ENCODE results near the gene UNC5CL. TPM values are rescaled to one million over a fixed set of nuclear protein-coding genes. Genes with fewer than 3 reads are reported as not detected.
A peak's percentile ranks its signal among the peaks of the same experiment; 100 is the strongest.

The UNC5CL gene
- total and polyA plus RNA-seq, 2 experiments from 2014 or later, result not detected

- H3K27ac ChIP-seq, result peak overlapping the region; percentile 97
- peak overlapping the region; percentile 90 for H2AFZ ChIP-seq
- peaks cover 28% of the 10 kb centered on the region for H3K4me1 ChIP-seq (ENCODE audit: insufficient read depth)
- H3K9ac ChIP-seq, result peak overlapping the region; percentile 99; the same call in 1 of the 2 replicates
- peaks cover 20% of the 10 kb centered on the region for H3K36me3 ChIP-seq (ENCODE audit: low read depth)
- peaks cover 77% of the 10 kb centered on the region for H3K79me2 ChIP-seq (ENCODE audit: insufficient read depth)
- TF ChIP-seq EZH2phosphoT487 (IDR thresholded peaks at IDR 0.05; ENCODE audit: insufficient read depth, low read depth) (no peak), EZH2 (IDR thresholded peaks at IDR 0.05; ENCODE audit: insufficient read depth, poor library complexity, severe bottlenecking) (no peak)
- in situ Hi-C loops (cut with MboI), result no loop called here
- H3K9me3 ChIP-seq (ENCODE audit: low read depth), result no peaks in the 10 kb centered on the region
- no peak for DNase-seq
- H3K4me3 ChIP-seq, result peak overlapping the region; percentile 87
- no peaks in the 10 kb centered on the region for H3K9me2 ChIP-seq (ENCODE audit: insufficient read depth)
- H3F3A ChIP-seq (ENCODE audit: insufficient read depth), result peaks cover 30% of the 10 kb centered on the region; the same call in 1 of the 2 replicates
- WGBS, 2 experiments (ENCODE audit: low coverage in 1 of 2, low lambda C conversion rate in 2 of 2, missing lambda C conversion rate in 2 of 2), result 71 to 79% methylated on average over 4 of the region's 4 CpGs
- no peaks in the 10 kb centered on the region for H4K20me1 ChIP-seq (ENCODE audit: insufficient read depth)
- H3K4me2 ChIP-seq (ENCODE audit: unreplicated experiment), result peak overlapping the region; percentile 99
- no peaks in the 10 kb centered on the region for H3K27me3 ChIP-seq (replicated peaks; ENCODE audit: insufficient read depth)
Observed at GRCh38 chr6:41075651-41076626, 36.9 kb upstream of the UNC5CL start.

DNA sequence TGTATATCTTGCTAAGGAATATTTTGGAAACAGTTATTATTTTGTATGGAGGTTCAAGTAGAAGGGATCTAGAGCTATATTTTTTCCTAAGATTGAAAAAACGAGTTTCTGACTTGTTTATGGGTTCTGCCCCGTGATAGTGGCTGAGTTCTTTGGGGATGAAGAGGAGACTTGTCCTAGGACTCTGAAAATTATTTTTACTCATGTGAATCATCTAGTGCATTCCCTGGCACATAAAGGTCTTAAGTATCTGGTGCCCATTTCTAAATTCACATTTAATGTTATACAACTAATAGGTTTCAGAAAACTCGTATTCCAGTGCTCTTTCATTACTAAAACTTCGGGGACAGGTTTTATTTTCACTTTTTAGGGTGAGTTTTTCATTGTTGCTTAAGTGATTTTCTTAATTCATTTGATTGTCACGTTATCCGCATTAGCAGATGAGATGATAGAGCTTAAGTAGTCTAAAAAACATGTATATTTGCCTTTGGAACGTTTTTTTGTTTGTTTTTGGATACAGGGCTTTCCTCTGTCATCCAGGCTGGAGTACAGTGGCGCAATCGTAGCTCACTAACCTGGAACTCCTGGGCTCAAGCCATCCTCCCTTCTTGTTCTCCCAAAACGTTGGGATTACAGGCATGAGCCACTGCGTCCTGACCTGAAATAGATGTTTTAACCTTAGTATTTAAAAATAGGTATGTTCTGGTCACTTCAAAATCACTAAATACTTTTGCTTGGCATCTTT is 35.8 kb upstream of the UNC5CL start:
- peak; percentile 66 for DNase-seq
- H3F3A ChIP-seq (ENCODE audit: insufficient read depth), result peaks cover 37% of the 10 kb centered on the region; the same call in 1 of the 2 replicates
- H4K20me1 ChIP-seq (ENCODE audit: insufficient read depth), result no peaks in the 10 kb centered on the region
- peak overlapping the region; percentile 99 for H3K9ac ChIP-seq
- H2AFZ ChIP-seq, result peak overlapping the region; percentile 90
- H3K4me1 ChIP-seq (ENCODE audit: insufficient read depth), result peaks cover 35% of the 10 kb centered on the region
- peaks cover 9% of the 10 kb centered on the region for H3K36me3 ChIP-seq (ENCODE audit: low read depth)
- WGBS, 2 experiments (ENCODE audit: low coverage in 1 of 2, low lambda C conversion rate in 2 of 2, missing lambda C conversion rate in 2 of 2), result 28 to 33% methylated on average over 11 of the region's 11 CpGs
- H3K4me2 ChIP-seq (ENCODE audit: unreplicated experiment), result peak overlapping the region; percentile 99
- peak overlapping the region; percentile 97 for H3K27ac ChIP-seq
- H3K9me2 ChIP-seq (ENCODE audit: insufficient read depth), result no peaks in the 10 kb centered on the region
- in situ Hi-C loops (cut with MboI), result no loop called here
- peaks cover 66% of the 10 kb centered on the region for H3K79me2 ChIP-seq (ENCODE audit: insufficient read depth)
- no peaks in the 10 kb centered on the region for H3K9me3 ChIP-seq (ENCODE audit: low read depth)
- peak overlapping the region; percentile 87 for H3K4me3 ChIP-seq
- H3K27me3 ChIP-seq (replicated peaks; ENCODE audit: insufficient read depth), result no peaks in the 10 kb centered on the region
- TF ChIP-seq EZH2 (IDR thresholded peaks at IDR 0.05; ENCODE audit: insufficient read depth, poor library complexity, severe bottlenecking) (no peak), EZH2phosphoT487 (IDR thresholded peaks at IDR 0.05; ENCODE audit: insufficient read depth, low read depth) (no peak)

DNA sequence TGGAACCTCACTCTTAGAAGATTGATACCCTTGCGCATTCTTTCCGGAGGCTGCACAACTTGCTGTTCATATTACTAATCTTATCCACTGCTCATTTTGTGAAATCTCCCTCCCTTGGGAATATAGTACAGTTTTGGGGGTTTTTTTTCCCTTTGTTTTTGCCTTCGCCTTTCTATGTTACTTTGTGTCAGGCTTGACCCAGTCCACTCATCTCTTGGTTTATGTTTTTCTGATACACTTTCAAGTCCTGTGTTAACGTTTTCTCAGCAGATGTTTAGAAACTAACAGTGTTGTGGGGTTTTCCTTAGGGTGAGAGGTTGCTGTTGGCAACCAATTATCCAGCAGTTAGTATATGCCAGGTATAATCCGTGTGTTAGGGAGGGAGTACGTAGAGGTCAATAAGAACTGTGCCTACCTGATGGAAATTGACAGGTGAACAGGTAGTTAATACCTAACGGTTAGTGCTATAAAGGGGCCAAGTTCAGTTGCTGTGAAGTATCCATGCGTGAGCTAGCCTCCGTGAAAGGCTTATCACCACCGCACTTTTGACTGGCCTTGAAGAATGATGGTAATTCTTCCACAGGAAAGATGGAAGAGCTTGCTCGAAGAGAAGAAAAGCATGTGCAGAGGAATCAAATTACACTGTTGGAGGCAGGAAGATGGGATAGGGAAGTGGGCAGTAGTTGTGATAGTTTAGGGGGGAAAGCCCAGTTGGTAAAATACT is 35.1 kb upstream of the UNC5CL start:
- Histone ChIP-seq H3F3A (ENCODE audit: insufficient read depth) (peaks cover 37% of the 10 kb centered on the region; the same call in 1 of the 2 replicates), H3K4me1 (ENCODE audit: insufficient read depth) (peaks cover 35% of the 10 kb centered on the region), H2AFZ (peak overlapping the region; percentile 90), H3K27ac (peak overlapping the region; percentile 97), H3K9me3 (ENCODE audit: low read depth) (no peaks in the 10 kb centered on the region), H3K79me2 (ENCODE audit: insufficient read depth) (peaks cover 59% of the 10 kb centered on the region), H3K27me3 (replicated peaks; ENCODE audit: insufficient read depth) (no peaks in the 10 kb centered on the region), H3K36me3 (ENCODE audit: low read depth) (peaks cover 2% of the 10 kb centered on the region), H3K9ac (peak overlapping the region; percentile 99), H3K4me2 (ENCODE audit: unreplicated experiment) (peak overlapping the region; percentile 99), H4K20me1 (ENCODE audit: insufficient read depth) (no peaks in the 10 kb centered on the region), H3K9me2 (ENCODE audit: insufficient read depth) (no peaks in the 10 kb centered on the region), H3K4me3 (peak overlapping the region; percentile 87)
- DNase-seq, result peak; percentile 86
- in situ Hi-C loops (cut with MboI), result no loop called here
- TF ChIP-seq EZH2phosphoT487 (IDR thresholded peaks at IDR 0.05; ENCODE audit: insufficient read depth, low read depth) (no peak), EZH2 (IDR thresholded peaks at IDR 0.05; ENCODE audit: insufficient read depth, poor library complexity, severe bottlenecking) (no peak)
- 9 to 10% methylated on average over 11 of the region's 11 CpGs for WGBS, 2 experiments (ENCODE audit: low coverage in 1 of 2, low lambda C conversion rate in 2 of 2, missing lambda C conversion rate in 2 of 2)
